WI38 (cell line): ENCODE results near the gene NOC2L.

Experiments used
- H3K4me3 ChIP-seq: 2 replicates; pipeline ENCODE4 v1.5.1; 2011; ENCODE audit warnings: low read depth, mild to moderate bottlenecking, control low read depth, low read length
- CTCF ChIP-seq: IDR thresholded peaks from 2 replicates; pipeline ENCODE4 v1.5.1; 2012; ENCODE audit warnings: low read depth, mild to moderate bottlenecking, control low read depth, low read length

NOC2L gene

DNA sequence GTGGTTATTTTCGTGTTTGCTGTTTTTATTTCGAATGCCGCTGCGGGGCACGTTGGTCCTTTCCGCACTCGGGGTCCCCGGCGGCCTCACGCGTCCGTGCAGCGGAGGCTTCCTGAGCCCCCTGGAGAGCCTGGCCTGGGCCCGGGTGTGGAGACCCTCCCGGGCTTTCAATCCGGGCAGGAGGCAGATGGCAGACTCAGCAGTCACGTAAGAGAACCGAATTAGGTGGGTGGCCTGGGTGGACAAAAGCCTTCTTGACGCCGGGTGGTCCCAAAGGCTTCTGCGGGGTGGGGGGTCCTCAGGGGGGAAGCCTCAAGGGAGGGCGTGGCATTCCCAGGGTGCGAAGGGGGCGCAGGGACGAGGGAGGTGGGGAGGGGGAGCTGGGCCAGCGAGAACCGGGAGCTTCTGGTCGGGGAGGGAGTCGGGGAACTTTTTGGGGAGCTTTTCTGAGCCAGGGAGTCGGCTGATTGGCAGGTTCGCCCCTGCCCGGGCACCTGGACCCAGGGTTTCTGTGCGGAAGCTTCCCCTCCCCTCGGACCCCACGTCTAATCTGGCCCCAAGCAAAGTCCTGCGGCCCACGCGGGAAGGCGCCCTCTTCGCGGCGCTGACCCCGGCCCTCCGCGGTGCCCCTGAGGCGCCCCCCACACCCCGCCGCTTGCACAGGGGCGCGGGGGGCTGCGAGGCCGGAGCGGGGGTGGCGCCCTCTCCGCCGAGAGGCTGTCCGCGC lies 42.2 kb upstream of the NOC2L start:
- peak overlapping the region; percentile 65 for H3K4me3 ChIP-seq
- TF ChIP-seq CTCF = no peak

DNA sequence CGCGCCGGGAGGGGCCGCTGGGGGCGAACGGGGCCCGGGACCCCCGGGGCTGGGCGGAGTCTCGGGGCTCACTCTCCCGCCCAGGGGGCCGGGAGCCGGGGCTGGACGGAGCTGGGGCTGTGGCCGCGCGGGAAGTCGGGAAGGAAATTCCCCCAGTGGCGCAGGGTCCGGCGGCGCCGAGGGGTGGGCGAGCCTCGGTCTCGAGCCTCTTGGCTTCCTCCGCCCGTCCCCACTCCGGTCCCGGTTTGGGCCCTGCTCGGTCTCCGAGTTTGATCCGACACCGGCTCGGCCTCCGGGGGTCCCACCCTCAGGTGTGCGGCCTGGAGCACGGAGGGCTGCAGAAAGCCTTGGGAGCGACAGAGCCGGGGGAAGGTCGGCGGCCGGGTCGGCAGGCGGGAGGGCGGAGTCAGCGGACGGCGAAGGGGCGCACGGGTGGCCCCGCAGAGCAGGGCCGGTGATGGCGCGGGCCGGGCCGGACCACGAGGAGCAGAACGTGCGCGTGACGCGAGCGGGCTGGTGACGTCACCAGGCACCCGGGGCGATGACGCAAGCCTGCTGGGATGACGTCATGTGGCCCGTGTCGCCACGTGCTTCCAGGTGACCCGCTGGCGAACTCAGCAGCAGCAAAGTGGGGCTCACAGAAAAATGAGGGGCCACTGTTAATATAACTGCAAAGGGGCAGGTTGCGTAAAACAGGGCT lies 41.5 kb upstream of the NOC2L start:
- peak overlapping the region; percentile 65 for H3K4me3 ChIP-seq
- no peak for TF ChIP-seq CTCF

DNA sequence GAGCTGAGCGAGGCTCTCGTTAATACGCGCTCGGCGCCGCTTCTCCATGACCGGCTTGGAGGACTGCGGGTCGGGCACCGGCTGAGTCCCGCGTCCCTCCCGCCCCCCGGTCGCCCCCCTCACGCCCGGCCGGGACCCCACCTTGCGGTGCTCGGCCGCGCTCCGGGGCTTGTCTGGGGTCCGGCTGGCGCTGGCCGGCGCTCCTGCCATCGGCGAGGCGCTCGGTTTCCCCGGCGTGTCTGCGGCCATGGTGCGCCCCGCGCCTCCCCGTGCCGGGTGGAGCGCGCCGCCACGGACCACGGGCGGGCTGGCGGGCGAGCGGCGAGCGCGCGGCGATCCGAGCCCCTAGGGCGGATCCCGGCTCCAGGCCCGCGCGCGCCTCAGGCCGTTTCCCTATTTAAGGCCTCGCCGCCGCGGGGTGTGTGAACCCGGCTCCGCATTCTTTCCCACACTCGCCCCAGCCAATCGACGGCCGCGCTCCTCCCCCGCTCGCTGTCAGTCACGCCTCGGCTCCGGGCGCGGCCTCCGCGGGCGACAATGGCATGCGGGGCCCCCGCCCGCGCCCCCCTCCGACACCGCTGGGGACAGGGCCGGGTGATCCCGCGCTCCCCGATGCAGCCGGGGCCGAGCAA lies 40.8 kb upstream of the NOC2L start, which contains the start of gene HES4:
TSS of gene HES4 (minus strand) at position 373 of the 632 bp plus-strand sequence. CDS start at position 249, 124 bp downstream.
- no peak for TF ChIP-seq CTCF
- H3K4me3 ChIP-seq = peak within 1 kb of the TSS; percentile 65

GRCh38 chr1:998995-999724 lies 40.1 kb upstream of the NOC2L start:
- H3K4me3 ChIP-seq = peak overlapping the region; percentile 65
- no peak for TF ChIP-seq CTCF

GRCh38 chr1:998745-998994 lies 39.6 kb upstream of the NOC2L start:
- peak overlapping the region; percentile 65 for H3K4me3 ChIP-seq
- TF ChIP-seq CTCF = no peak

DNA sequence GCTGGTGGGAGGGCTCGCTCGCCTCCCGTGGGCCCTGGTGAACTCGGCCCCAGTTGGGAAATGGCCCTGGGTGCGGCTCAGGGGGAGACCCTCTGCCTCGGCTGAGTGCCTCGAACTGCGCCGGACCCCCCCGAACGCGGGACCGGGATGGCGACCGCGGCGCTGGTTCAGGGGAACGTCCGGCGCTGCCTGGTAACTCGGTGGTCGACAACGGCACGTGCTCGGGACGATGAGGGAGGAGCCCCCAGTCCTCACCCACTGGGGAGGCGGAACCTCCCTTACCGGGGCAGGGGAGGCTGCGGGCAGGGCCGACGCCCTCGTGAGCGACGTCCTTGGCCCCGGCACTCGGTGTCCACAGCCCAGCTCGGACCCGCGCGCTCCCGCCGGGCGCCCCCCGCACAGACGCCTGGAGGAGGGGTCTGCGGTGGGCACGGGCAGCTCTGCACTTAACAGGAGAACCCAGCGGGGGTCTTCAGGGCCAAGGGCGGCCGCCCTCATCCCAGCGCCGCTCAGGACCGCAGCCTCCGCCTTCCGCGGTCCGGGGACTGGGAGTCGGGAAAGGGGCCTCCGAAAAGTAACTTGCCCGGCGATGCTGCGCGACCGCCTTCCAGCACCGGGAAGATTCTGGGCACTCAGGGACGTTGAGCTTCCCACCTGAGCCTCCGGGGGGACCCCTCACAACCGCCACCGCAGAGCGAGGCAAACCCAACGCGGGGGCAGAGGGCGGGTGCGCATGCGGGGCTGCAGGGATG lies 39.1 kb upstream of the NOC2L start:
- H3K4me3 ChIP-seq = no peak overlapping the region
- no peak for TF ChIP-seq CTCF
